Smooth muscle cell (in vitro differentiated cells): Measurements from ENCODE around the gene NUTF2. TPM values are rescaled to one million over a fixed set of nuclear protein-coding genes. Genes with fewer than 3 reads are reported as not detected.
A peak's percentile ranks its signal among the peaks of the same experiment; 100 is the strongest.

Source experiments
- DNase-seq: peaks from one replicate; lab custom pipeline; 2025; ENCODE audit not compliant: unreplicated experiment; lab: John Stamatoyannopoulos, UW
- H2AFZ ChIP-seq: fragments of 200-600 bp; sonication (generic); 2 replicates; pipeline ENCODE4 v1.6.0; 2016; ENCODE audit warnings: antibody characterized with exemption, low read depth, mild to moderate bottlenecking
- H3F3A ChIP-seq: fragments of 200-600 bp; sonication (generic); 2 replicates; pipeline ENCODE4 v1.6.0; 2017; ENCODE audit warnings: antibody characterized with exemption, low read depth
- H3K27ac ChIP-seq: fragments of 200-600 bp; sonication (generic); 2 replicates; pipeline ENCODE4 v1.5.1; 2016; ENCODE audit warnings: low read depth, mild to moderate bottlenecking
- H3K27me3 ChIP-seq: fragments of 200-600 bp; sonication (generic); 2 replicates; pipeline ENCODE4 v1.6.1; 2016; ENCODE audit warnings: low read depth, mild to moderate bottlenecking
- H3K36me3 ChIP-seq: fragments of 200-600 bp; sonication (generic); 2 replicates; pipeline ENCODE4 v1.5.1; 2016; ENCODE audit warnings: low read depth
- H3K4me1 ChIP-seq: fragments of 200-600 bp; sonication (generic); 2 replicates; pipeline ENCODE4 v1.5.1; 2016; ENCODE audit warnings: low read depth
- H3K4me2 ChIP-seq: fragments of 200-600 bp; sonication (generic); 2 replicates; pipeline ENCODE4 v1.6.0; 2016; ENCODE audit warnings: mild to moderate bottlenecking
- H3K4me3 ChIP-seq: fragments of 200-600 bp; sonication (generic); 2 replicates; pipeline ENCODE4 v1.5.1; 2016; ENCODE audit warnings: mild to moderate bottlenecking
- H3K79me2 ChIP-seq: fragments of 200-600 bp; sonication (generic); 2 replicates; pipeline ENCODE4 v1.6.0; 2016; ENCODE audit warnings: low read depth, mild to moderate bottlenecking
- H3K9ac ChIP-seq: fragments of 200-600 bp; sonication (generic); 2 replicates; pipeline ENCODE4 v1.6.0; 2016; ENCODE audit warnings: low read depth
- H3K9me3 ChIP-seq: fragments of 200-600 bp; sonication (generic); replicated peaks from 2 replicates; pipeline ENCODE4 v1.5.1; 2016; ENCODE audit warnings: low read depth
- H4K20me1 ChIP-seq: fragments of 200-600 bp; sonication (generic); 2 replicates; pipeline ENCODE4 v1.6.0; 2016; ENCODE audit warnings: low read depth
- WGBS: methylation state at CpG from one replicate; pipeline ENCODE4 v1.1.7; 2016; ENCODE audit warnings: low lambda C conversion rate; 5-methylcytosine and 5-hydroxymethylcytosine counted together
- polyA plus RNA-seq: library from polyadenylated mRNA; unstranded; fragments of >200 nt; fragmentation: Nextera tagmentation; extraction: Ambion mirVana; gene quantifications from 2 replicates; pipeline ENCODE4 v1.2.1, GENCODE V29; 2016
- total RNA-seq: library from RNA; depleted of rRNA; stranded (reverse); fragments of >200 nt; gene quantifications from 2 replicates; pipeline ENCODE4 v1.2.3, GENCODE V29; 2014
- TF ChIP-seq, protein P1 (sequence below): fragments of 200-600 bp; sonication (generic); IDR thresholded peaks from 2 replicates; pipeline ENCODE4 v1.5.1; 2017; ENCODE audit warnings: borderline replicate concordance, mild to moderate bottlenecking, antibody characterized with exemption; ENCODE audit not compliant: insufficient read depth, poor library complexity, severe bottlenecking

Gene NUTF2
- total and polyA plus RNA-seq, 2 experiments from 2014 or later, result 115 to 202 TPM

DNA sequence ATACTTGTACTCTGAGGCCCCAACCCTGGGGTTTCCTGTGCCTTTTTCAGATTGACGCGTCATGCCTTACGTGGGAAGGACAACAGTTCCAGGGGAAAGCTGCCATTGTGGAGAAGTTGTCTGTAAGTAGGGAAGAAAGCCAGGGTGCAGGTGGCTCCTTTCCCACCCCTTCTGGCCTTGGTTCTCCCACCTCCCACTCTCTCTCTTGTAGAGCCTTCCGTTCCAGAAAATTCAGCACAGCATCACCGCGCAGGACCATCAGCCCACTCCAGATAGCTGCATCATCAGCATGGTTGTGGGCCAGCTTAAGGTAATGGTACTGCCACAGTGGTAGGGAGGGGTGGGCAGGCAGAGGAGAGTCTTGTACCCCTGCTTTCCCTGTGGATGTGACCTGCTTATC lies 21.6 kb downstream of the NUTF2 start:
- TF ChIP-seq, protein P1, sequence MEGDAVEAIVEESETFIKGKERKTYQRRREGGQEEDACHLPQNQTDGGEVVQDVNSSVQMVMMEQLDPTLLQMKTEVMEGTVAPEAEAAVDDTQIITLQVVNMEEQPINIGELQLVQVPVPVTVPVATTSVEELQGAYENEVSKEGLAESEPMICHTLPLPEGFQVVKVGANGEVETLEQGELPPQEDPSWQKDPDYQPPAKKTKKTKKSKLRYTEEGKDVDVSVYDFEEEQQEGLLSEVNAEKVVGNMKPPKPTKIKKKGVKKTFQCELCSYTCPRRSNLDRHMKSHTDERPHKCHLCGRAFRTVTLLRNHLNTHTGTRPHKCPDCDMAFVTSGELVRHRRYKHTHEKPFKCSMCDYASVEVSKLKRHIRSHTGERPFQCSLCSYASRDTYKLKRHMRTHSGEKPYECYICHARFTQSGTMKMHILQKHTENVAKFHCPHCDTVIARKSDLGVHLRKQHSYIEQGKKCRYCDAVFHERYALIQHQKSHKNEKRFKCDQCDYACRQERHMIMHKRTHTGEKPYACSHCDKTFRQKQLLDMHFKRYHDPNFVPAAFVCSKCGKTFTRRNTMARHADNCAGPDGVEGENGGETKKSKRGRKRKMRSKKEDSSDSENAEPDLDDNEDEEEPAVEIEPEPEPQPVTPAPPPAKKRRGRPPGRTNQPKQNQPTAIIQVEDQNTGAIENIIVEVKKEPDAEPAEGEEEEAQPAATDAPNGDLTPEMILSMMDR, result no peak
- Histone ChIP-seq H2AFZ (no peak overlapping the region), H3K36me3 (no peaks in the 10 kb centered on the region), H3K27me3 (no peaks in the 10 kb centered on the region), H3K4me2 (no peak overlapping the region), H4K20me1 (peaks cover 44% of the 10 kb centered on the region), H3F3A (peaks cover 20% of the 10 kb centered on the region), H3K4me3 (no peak overlapping the region), H3K79me2 (peaks cover 42% of the 10 kb centered on the region), H3K4me1 (no peaks in the 10 kb centered on the region), H3K27ac (no peak overlapping the region), H3K9me3 (no peaks in the 10 kb centered on the region), H3K9ac (no peak overlapping the region)
- no peak for DNase-seq
- 93% methylated on average over 6 of the region's 6 CpGs for WGBS

DNA sequence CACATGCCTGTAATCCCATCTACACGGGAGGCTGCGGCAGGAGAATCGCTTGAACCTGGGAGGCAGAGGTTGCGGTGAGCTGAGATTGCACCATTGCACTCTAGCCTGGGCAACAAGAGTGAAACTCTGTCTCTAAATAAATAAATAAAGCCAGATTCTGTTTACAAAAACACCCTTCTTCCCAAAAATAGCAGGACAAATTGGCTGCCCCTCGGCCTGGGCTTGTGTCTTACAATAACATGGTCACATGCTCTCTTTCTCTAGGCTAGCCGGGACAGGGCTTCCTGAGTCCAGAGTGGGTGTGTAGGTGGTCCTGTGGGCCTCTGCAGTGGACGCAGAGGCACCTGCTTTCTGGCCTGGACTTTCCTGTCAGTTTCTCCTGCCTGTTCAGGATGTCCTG lies 22.9 kb downstream of the NUTF2 start:
- Histone ChIP-seq H3K27ac (no peak overlapping the region), H3K9me3 (no peaks in the 10 kb centered on the region), H4K20me1 (peaks cover 41% of the 10 kb centered on the region), H3K36me3 (no peaks in the 10 kb centered on the region), H3F3A (peaks cover 20% of the 10 kb centered on the region), H3K9ac (no peak overlapping the region), H3K27me3 (no peaks in the 10 kb centered on the region), H3K79me2 (peaks cover 42% of the 10 kb centered on the region), H3K4me1 (peaks cover 12% of the 10 kb centered on the region), H2AFZ (no peak overlapping the region), H3K4me3 (no peak overlapping the region), H3K4me2 (no peak overlapping the region)
- WGBS, result 96% methylated on average over 7 of the region's 7 CpGs
- no peak for DNase-seq
- TF ChIP-seq, protein P1, result no peak

DNA sequence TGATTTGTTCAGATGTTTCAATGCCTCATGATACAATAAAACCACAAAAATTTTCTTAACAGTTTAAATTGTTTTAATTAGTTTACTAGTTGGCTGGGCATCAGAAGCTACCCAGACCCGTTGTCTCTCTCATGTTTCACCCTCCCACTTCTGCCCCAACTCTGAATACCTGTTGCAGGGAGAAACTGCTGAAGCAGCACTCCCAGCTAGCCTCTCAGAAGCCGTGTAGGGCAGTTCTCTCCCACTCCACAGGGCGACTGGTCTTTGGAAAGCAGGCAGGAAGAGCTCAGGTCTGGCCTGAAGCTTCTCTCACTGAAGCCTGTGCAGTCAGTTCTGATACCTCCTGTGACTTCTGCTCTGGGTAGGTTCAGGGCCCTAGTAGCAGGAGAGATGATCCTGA lies 24.5 kb downstream of the NUTF2 start:
- Histone ChIP-seq H4K20me1 (peaks cover 44% of the 10 kb centered on the region), H3K36me3 (no peaks in the 10 kb centered on the region), H3K79me2 (peaks cover 43% of the 10 kb centered on the region), H3K4me1 (peaks cover 13% of the 10 kb centered on the region), H3K27ac (no peak overlapping the region), H3K27me3 (no peaks in the 10 kb centered on the region), H2AFZ (no peak overlapping the region), H3K9ac (no peak overlapping the region), H3K4me2 (no peak overlapping the region), H3F3A (peaks cover 20% of the 10 kb centered on the region), H3K9me3 (no peaks in the 10 kb centered on the region), H3K4me3 (no peak overlapping the region)
- 85% methylated on average over 3 of the region's 3 CpGs for WGBS
- TF ChIP-seq, protein P1, result no peak
- DNase-seq, result no peak

DNA sequence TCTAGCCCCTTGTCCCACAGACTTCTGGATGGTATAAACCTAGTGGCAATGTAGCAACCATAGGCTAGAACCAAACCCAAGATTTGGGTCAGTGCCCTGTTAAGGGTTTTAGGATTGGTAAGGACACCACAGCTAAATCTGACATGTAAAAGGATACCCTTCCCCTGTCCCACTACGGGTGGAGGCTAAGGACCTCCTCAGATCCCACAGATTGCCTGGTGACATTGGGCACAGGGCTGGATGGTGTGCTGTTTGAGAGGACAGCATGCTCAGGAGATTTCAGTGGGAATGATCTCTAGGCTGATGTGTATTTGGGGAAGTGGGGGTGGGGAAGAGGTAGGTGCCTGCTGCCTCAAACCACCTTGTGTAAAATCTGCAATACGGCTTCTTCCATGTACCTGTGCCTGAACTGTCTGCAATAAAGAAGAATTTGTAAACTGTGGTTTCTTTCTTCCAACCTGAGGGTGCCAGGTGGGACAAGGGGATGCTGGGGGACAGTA lies 25.4 kb downstream of the NUTF2 start:
- peaks cover 43% of the 10 kb centered on the region for H4K20me1 ChIP-seq
- no peak overlapping the region for H2AFZ ChIP-seq
- no peak overlapping the region for H3K9ac ChIP-seq
- H3K27ac ChIP-seq, result peak overlapping the region; percentile 63
- H3K9me3 ChIP-seq, result no peaks in the 10 kb centered on the region
- H3F3A ChIP-seq, result peaks cover 20% of the 10 kb centered on the region
- H3K4me2 ChIP-seq, result peak overlapping the region; percentile 100
- H3K4me1 ChIP-seq, result peaks cover 13% of the 10 kb centered on the region
- WGBS, result 78% methylated on average over 2 of the region's 2 CpGs
- H3K79me2 ChIP-seq, result peaks cover 37% of the 10 kb centered on the region
- H3K36me3 ChIP-seq, result no peaks in the 10 kb centered on the region
- TF ChIP-seq, protein P1, result no peak
- DNase-seq, result no peak
- H3K27me3 ChIP-seq, result no peaks in the 10 kb centered on the region
- H3K4me3 ChIP-seq, result peak overlapping the region; percentile 87
